Mesenchymal stem cell (in vitro differentiated cells and primary cell): ENCODE measurements around the gene YAF2.

Experiments used
- DNase-seq: peaks from one replicate; pipeline ENCODE4 v3.0.0-alpha.2; 2013
- H2AFZ ChIP-seq: one replicate; pipeline ENCODE4 v1.6.1; 2013; ENCODE audit warnings: low read depth, mild to moderate bottlenecking, control low read depth, inconsistent platforms, low read length, moderate library complexity
- H2AK5ac ChIP-seq: 2 replicates; pipeline ENCODE4 v1.6.1; 2013; ENCODE audit warnings: low read length, moderate library complexity, mild to moderate bottlenecking, inconsistent platforms; ENCODE audit not compliant: severe bottlenecking
- H2BK120ac ChIP-seq: one replicate; pipeline ENCODE4 v1.6.1; 2013; ENCODE audit warnings: low read depth, mild to moderate bottlenecking, inconsistent platforms, low read length, moderate library complexity
- H2BK12ac ChIP-seq, 2 experiments: one replicate each; pipeline ENCODE4 v1.6.1; 2013; ENCODE audit warnings: inconsistent platforms in 2 of 2, low read length in 2 of 2, mild to moderate bottlenecking in 2 of 2, moderate library complexity in 2 of 2, control low read depth in 1 of 2
- H2BK15ac ChIP-seq: one replicate; pipeline ENCODE4 v1.6.1; 2013; ENCODE audit warnings: mild to moderate bottlenecking, low read depth, inconsistent platforms; ENCODE audit not compliant: poor library complexity, severe bottlenecking
- H2BK5ac ChIP-seq: 2 replicates; pipeline ENCODE4 v1.6.1; 2013; ENCODE audit warnings: low read depth, mild to moderate bottlenecking, low read length, control low read depth, inconsistent platforms; ENCODE audit not compliant: poor library complexity, severe bottlenecking
- H3K14ac ChIP-seq, 2 experiments: one replicate each; pipeline ENCODE4 v1.6.1; 2013; ENCODE audit warnings: inconsistent platforms in 2 of 2, low read length in 2 of 2, control low read depth in 1 of 2, mild to moderate bottlenecking in 1 of 2, moderate library complexity in 1 of 2
- H3K18ac ChIP-seq, 2 experiments: one replicate each; pipeline ENCODE4 v1.6.1; 2013; ENCODE audit warnings: inconsistent platforms in 2 of 2, low read length in 2 of 2, control low read depth in 1 of 2, low read depth in 1 of 2, mild to moderate bottlenecking in 1 of 2
- H3K23ac ChIP-seq, 2 experiments: one replicate each; pipeline ENCODE4 v1.6.1; 2013; ENCODE audit warnings: inconsistent platforms in 2 of 2, low read length in 2 of 2, mild to moderate bottlenecking in 2 of 2, moderate library complexity in 2 of 2, control low read depth in 1 of 2
- H3K27ac ChIP-seq: 2 replicates; pipeline ENCODE4 v1.5.1; 2013; ENCODE audit warnings: mild to moderate bottlenecking, moderate library complexity, low read length, control low read depth, inconsistent platforms; ENCODE audit not compliant: poor library complexity, severe bottlenecking
- H3K27me3 ChIP-seq, 2 experiments: 2 replicates each; pipeline versions ENCODE4 v1.6.1 to v1.7.0; 2013; ENCODE audit warnings: low read length in 2 of 2, mild to moderate bottlenecking in 2 of 2, moderate library complexity in 2 of 2, control low read depth in 1 of 2, inconsistent platforms in 1 of 2; ENCODE audit not compliant: control insufficient read depth in 1 of 2, insufficient read depth in 1 of 2
- H3K36me3 ChIP-seq, 2 experiments: 2 replicates each; pipeline versions ENCODE4 v1.6.1 to v1.7.0; 2013; ENCODE audit warnings: low read length in 2 of 2, control low read depth in 1 of 2, inconsistent platforms in 1 of 2, low read depth in 1 of 2, mild to moderate bottlenecking in 1 of 2; ENCODE audit not compliant: insufficient read depth in 2 of 2, control insufficient read depth in 1 of 2
- H3K4ac ChIP-seq, 2 experiments: one replicate each; pipeline ENCODE4 v1.6.1; 2013; ENCODE audit warnings: inconsistent platforms in 2 of 2, low read length in 2 of 2, mild to moderate bottlenecking in 2 of 2, moderate library complexity in 2 of 2, control low read depth in 1 of 2, low read depth in 1 of 2
- H3K4me1 ChIP-seq: 2 replicates; pipeline ENCODE4 v1.6.1; 2013; ENCODE audit warnings: low read depth, low read length, control low read depth; ENCODE audit not compliant: control insufficient read depth, insufficient read depth
- H3K4me2 ChIP-seq: 2 replicates; pipeline ENCODE4 v1.6.1; 2013; ENCODE audit warnings: low read length, mild to moderate bottlenecking, inconsistent platforms; ENCODE audit not compliant: poor library complexity, severe bottlenecking
- H3K4me3 ChIP-seq, 2 experiments: 2 replicates each; pipeline versions ENCODE4 v1.5.1 to v1.7.0; 2013; ENCODE audit warnings: low read length in 2 of 2, mild to moderate bottlenecking in 2 of 2, control low read depth in 1 of 2, low read depth in 1 of 2; ENCODE audit not compliant: insufficient read depth in 1 of 2
- H3K79me1 ChIP-seq: replicated peaks from 2 replicates; pipeline ENCODE4 v1.6.1; 2013; ENCODE audit warnings: mild to moderate bottlenecking, control low read depth, low read length, inconsistent platforms; ENCODE audit not compliant: poor library complexity, severe bottlenecking
- H3K9ac ChIP-seq: 2 replicates; pipeline ENCODE4 v1.7.0; 2013; ENCODE audit warnings: mild to moderate bottlenecking, low read length, moderate library complexity
- H3K9me3 ChIP-seq: 2 replicates; pipeline ENCODE4 v1.7.0; 2013; ENCODE audit warnings: mild to moderate bottlenecking, low read length; ENCODE audit not compliant: control insufficient read depth
- H4K8ac ChIP-seq: one replicate; pipeline ENCODE4 v1.6.1; 2013; ENCODE audit warnings: inconsistent platforms, mild to moderate bottlenecking, low read length, moderate library complexity
- H4K91ac ChIP-seq: one replicate; pipeline ENCODE4 v1.6.1; 2013; ENCODE audit warnings: mild to moderate bottlenecking, low read length, inconsistent platforms
- WGBS: methylation state at CpG from one replicate; pipeline ENCODE4 v1.1.7; 2013; ENCODE audit warnings: mixed read lengths; 5-methylcytosine and 5-hydroxymethylcytosine counted together

Gene YAF2

GRCh38 chr12:42130672-42131402, 107.2 kb downstream of the YAF2 start:
- WGBS: 60% methylated on average over 1 of the region's 4 CpGs
- H3K9ac ChIP-seq: peak overlapping the region; percentile 93
- H2AK5ac ChIP-seq: peak overlapping the region; percentile 22
- H3K36me3 ChIP-seq: no peaks in the 10 kb centered on the region
- no peak overlapping the region for H2AFZ ChIP-seq
- H3K4ac ChIP-seq: no peak overlapping the region
- no peaks in the 10 kb centered on the region for H3K9me3 ChIP-seq
- H2BK120ac ChIP-seq: no peak overlapping the region
- H3K4me1 ChIP-seq: peaks cover 4% of the 10 kb centered on the region
- H3K4me2 ChIP-seq: peak overlapping the region; percentile 38
- no peak overlapping the region for H4K8ac ChIP-seq
- no peak overlapping the region for H2BK15ac ChIP-seq
- no peak overlapping the region for H3K18ac ChIP-seq
- peak overlapping the region; percentile 64 for H3K27ac ChIP-seq
- peaks cover 3% of the 10 kb centered on the region for H3K79me1 ChIP-seq
- H3K4me3 ChIP-seq: peak overlapping the region in 1 of 2 experiments; percentile 74
- no peaks in the 10 kb centered on the region for H3K27me3 ChIP-seq
- no peak overlapping the region for H2BK12ac ChIP-seq
- DNase-seq: peak; percentile 54
- no peak overlapping the region for H4K91ac ChIP-seq
- H2BK5ac ChIP-seq: no peak overlapping the region
- H3K23ac ChIP-seq: no peak overlapping the region
- no peak overlapping the region for H3K14ac ChIP-seq

- Histone ChIP-seq H2BK120ac (no peak overlapping the region), H3K36me3 (no peaks in the 10 kb centered on the region), H2BK15ac (no peak overlapping the region), H3K4me1 (peaks cover 4% of the 10 kb centered on the region), H2BK5ac (no peak overlapping the region), H3K4me2 (no peak overlapping the region), H3K14ac (no peak overlapping the region), H4K8ac (no peak overlapping the region), H2BK12ac (no peak overlapping the region), H3K79me1 (peaks cover 6% of the 10 kb centered on the region), H3K9me3 (no peaks in the 10 kb centered on the region), H2AFZ (no peak overlapping the region), H3K4ac (no peak overlapping the region), H3K27ac (no peak overlapping the region), H2AK5ac (no peak overlapping the region), H3K9ac (peak overlapping the region; percentile 93), H3K18ac (no peak overlapping the region), H4K91ac (no peak overlapping the region), H3K4me3 (no peak overlapping the region), H3K27me3 (no peaks in the 10 kb centered on the region), H3K23ac (no peak overlapping the region)
- peak; percentile 75 for DNase-seq
- 62% methylated on average over 3 of the region's 4 CpGs for WGBS
Observed at GRCh38 chr12:42129595-42130204, 108.3 kb downstream of the YAF2 start.

- no peak overlapping the region for H4K8ac ChIP-seq
Observed at GRCh38 chr12:42128888-42129287, 109.2 kb downstream of the YAF2 start.

GRCh38 chr12:42128327-42128726, 109.7 kb downstream of the YAF2 start:
- peaks cover 6% of the 10 kb centered on the region for H3K79me1 ChIP-seq
- no peak overlapping the region for H3K4ac ChIP-seq
- no peaks in the 10 kb centered on the region for H3K36me3 ChIP-seq
- 14% methylated on average over 1 of the region's 3 CpGs for WGBS
- H3K9ac ChIP-seq: no peak overlapping the region
- H4K91ac ChIP-seq: no peak overlapping the region
- H3K4me2 ChIP-seq: no peak overlapping the region
- H4K8ac ChIP-seq: no peak overlapping the region
- no peak overlapping the region for H3K18ac ChIP-seq
- H3K4me1 ChIP-seq: peaks cover 4% of the 10 kb centered on the region
- no peak overlapping the region for H3K4me3 ChIP-seq
- no peak overlapping the region for H2BK12ac ChIP-seq
- H2AFZ ChIP-seq: no peak overlapping the region
- H2BK120ac ChIP-seq: no peak overlapping the region
- H2AK5ac ChIP-seq: no peak overlapping the region
- no peak overlapping the region for H3K27ac ChIP-seq
- H2BK15ac ChIP-seq: no peak overlapping the region
- DNase-seq: peak; percentile 31
- H2BK5ac ChIP-seq: no peak overlapping the region
- H3K23ac ChIP-seq: no peak overlapping the region
- no peak overlapping the region for H3K14ac ChIP-seq
- no peaks in the 10 kb centered on the region for H3K9me3 ChIP-seq
- H3K27me3 ChIP-seq: no peaks in the 10 kb centered on the region

More at GRCh38 chr12:42128888-42129287, 109.2 kb downstream of the YAF2 start:
- Histone ChIP-seq H3K9ac (no peak overlapping the region), H3K14ac (no peak overlapping the region), H3K27ac (no peak overlapping the region), H2BK5ac (no peak overlapping the region), H2AK5ac (no peak overlapping the region), H3K4me2 (no peak overlapping the region), H3K18ac (no peak overlapping the region), H2BK120ac (no peak overlapping the region), H3K36me3 (no peaks in the 10 kb centered on the region), H2BK15ac (no peak overlapping the region), H3K4me1 (peaks cover 4% of the 10 kb centered on the region), H3K23ac (no peak overlapping the region), H2AFZ (no peak overlapping the region), H3K79me1 (peaks cover 6% of the 10 kb centered on the region), H4K91ac (no peak overlapping the region), H3K27me3 (no peaks in the 10 kb centered on the region), H3K4ac (no peak overlapping the region), H2BK12ac (no peak overlapping the region), H3K9me3 (no peaks in the 10 kb centered on the region), H3K4me3 (no peak overlapping the region)
- WGBS: 68% methylated on average over 2 of the region's 6 CpGs
- DNase-seq: no peak
